ENCODE measurements around the gene KRT33A.

GRCh38 chr17:41387670-41388069 is 37.0 kb upstream of the KRT33A start:
- TF ChIP-seq YY1 (IDR thresholded peaks at IDR 0.05; ENCODE audit: insufficient read depth, insufficient read length) (no peak), ZNF274 (IDR thresholded peaks at IDR 0.05; ENCODE audit: low read depth, low read length) (no peak)

All from NT2/D1 (cell line).